Chondrocyte (in vitro differentiated cells): Measurements from ENCODE around the gene OR51B6. TPM values are rescaled to one million over a fixed set of nuclear protein-coding genes. Genes with fewer than 3 reads are reported as not detected.

Source experiments
- DNase-seq: peaks from one replicate; pipeline ENCODE4 v3.0.0; 2021; ENCODE audit warnings: mixed read lengths, low spot score
- H3K27ac Mint-ChIP-seq: one replicate; pipeline ENCODE4 v1.8.0; 2021; ENCODE audit warnings: mild to moderate bottlenecking, moderate library complexity, mixed read lengths; ENCODE audit not compliant: unreplicated experiment
- H3K27me3 Mint-ChIP-seq: 2 replicates; pipeline ENCODE4 v1.8.0; 2021; ENCODE audit warnings: low read depth, mixed read lengths
- H3K36me3 Mint-ChIP-seq: 2 replicates; pipeline ENCODE4 v1.8.0; 2021; ENCODE audit warnings: low read depth, mixed read lengths
- H3K4me1 Mint-ChIP-seq: 2 replicates; pipeline ENCODE4 v1.8.0; 2021; ENCODE audit warnings: low read depth, mild to moderate bottlenecking, mixed read lengths
- H3K4me3 Mint-ChIP-seq: one replicate; pipeline ENCODE4 v1.8.0; 2021; ENCODE audit warnings: mild to moderate bottlenecking, moderate library complexity, mixed read lengths; ENCODE audit not compliant: unreplicated experiment
- H3K9me3 Mint-ChIP-seq: 2 replicates; pipeline ENCODE4 v1.8.0; 2021; ENCODE audit warnings: low read depth, mixed read lengths
- total RNA-seq: library from RNA; stranded (reverse); gene quantifications from 3 replicates; pipeline ENCODE4 v1.2.1, GENCODE V29; 2021
- TF ChIP-seq, protein P1 (sequence below): fragments of 200-600 bp; sonication (generic); IDR thresholded peaks from 2 replicates; pipeline ENCODE4 v1.5.0; 2021; ENCODE audit warnings: antibody characterized with exemption, mild to moderate bottlenecking, moderate library complexity

Gene OR51B6
- total RNA-seq, 1 donor from 2014 or later, result not detected

DNA sequence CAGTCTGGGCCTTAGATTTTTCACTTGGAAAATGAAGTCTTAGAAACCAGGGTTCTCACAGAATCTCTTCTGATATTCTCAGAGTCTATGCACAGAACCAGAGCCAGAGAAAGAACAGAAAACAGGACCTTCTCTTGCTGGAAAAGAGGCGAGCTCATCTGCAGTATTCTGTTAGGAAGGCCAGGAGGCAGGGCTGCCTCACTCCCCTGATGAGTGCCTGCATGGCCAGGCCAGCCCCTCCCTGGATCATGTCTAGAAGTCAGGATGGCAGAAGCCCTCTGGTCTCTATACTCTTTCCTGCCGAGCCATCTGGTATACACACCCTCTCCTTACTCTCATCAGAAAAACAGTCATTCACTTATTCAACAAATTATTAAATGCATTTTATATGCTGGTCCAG is 33.0 kb downstream of the OR51B6 start:
- DNase-seq, result no peak
- Mint-ChIP-seq H3K27ac (no peak overlapping the region), H3K9me3 (no peaks in the 10 kb centered on the region), H3K27me3 (peaks cover 27% of the 10 kb centered on the region), H3K4me3 (no peak overlapping the region), H3K4me1 (no peaks in the 10 kb centered on the region), H3K36me3 (no peaks in the 10 kb centered on the region)
- TF ChIP-seq, protein P1, sequence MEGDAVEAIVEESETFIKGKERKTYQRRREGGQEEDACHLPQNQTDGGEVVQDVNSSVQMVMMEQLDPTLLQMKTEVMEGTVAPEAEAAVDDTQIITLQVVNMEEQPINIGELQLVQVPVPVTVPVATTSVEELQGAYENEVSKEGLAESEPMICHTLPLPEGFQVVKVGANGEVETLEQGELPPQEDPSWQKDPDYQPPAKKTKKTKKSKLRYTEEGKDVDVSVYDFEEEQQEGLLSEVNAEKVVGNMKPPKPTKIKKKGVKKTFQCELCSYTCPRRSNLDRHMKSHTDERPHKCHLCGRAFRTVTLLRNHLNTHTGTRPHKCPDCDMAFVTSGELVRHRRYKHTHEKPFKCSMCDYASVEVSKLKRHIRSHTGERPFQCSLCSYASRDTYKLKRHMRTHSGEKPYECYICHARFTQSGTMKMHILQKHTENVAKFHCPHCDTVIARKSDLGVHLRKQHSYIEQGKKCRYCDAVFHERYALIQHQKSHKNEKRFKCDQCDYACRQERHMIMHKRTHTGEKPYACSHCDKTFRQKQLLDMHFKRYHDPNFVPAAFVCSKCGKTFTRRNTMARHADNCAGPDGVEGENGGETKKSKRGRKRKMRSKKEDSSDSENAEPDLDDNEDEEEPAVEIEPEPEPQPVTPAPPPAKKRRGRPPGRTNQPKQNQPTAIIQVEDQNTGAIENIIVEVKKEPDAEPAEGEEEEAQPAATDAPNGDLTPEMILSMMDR, result no peak

DNA sequence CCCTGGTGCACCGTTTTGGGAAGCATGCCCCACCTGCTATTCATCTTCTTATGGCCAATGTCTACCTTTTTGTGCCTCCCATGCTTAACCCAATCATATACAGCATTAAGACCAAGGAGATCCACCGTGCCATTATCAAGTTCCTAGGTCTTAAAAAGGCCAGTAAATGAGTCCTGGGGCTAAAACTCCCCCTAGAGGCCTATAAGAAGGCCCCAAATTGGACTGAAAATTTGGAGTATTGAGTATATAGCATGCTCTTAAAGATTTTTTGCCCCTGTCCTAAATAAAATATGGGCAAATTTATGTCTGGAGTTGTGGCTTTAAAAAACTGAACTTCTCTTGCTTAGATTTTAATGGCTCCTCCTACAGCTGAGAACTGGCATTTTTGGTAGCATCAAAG is 38.9 kb downstream of the OR51B6 start:
- Mint-ChIP-seq H3K4me3 (no peak overlapping the region), H3K4me1 (no peaks in the 10 kb centered on the region), H3K27me3 (peaks cover 4% of the 10 kb centered on the region), H3K9me3 (no peaks in the 10 kb centered on the region), H3K27ac (no peak overlapping the region), H3K36me3 (no peaks in the 10 kb centered on the region)
- TF ChIP-seq, protein P1, result no peak
- no peak for DNase-seq

DNA sequence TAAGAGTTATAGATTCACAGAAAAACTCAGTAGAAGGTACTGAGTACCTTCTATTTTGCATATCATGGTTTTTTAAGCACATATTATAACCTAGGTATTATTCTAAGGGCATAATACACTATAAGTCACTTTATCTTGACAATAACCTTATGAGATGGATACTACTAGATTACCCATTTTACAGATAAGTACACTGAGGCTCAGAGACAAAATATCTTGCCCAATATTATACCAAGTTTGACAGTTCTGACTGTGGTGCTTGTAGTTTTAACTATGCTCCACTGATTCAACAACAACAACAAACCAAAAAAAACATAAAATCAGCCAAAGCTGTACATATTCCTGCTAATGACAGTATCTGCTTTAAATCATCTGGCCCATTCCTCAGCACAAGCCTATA is 42.8 kb downstream of the OR51B6 start:
- Mint-ChIP-seq H3K4me3 (no peak overlapping the region), H3K27me3 (peaks cover 17% of the 10 kb centered on the region), H3K4me1 (no peaks in the 10 kb centered on the region), H3K36me3 (no peaks in the 10 kb centered on the region), H3K27ac (no peak overlapping the region), H3K9me3 (no peaks in the 10 kb centered on the region)
- TF ChIP-seq, protein P1, result no peak
- no peak for DNase-seq

DNA sequence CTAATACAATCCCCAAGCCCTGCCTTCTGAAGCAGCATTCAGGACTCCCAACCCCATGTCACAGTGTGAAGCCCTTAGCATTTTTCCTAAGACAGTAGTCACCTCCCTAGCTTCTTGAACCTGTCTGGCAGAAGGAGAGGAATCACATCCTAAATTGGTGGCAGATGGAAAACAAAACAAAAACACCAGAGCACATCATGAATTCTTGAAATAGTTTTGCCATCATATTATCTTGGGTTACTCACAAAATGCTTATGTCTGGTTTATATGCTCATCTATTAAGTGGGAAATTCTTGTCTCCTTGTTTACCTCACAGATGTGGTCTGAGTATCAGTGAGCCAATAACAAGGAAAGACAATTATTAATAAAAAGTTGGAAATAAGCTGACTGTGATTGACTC is 47.6 kb downstream of the OR51B6 start:
- no peak overlapping the region for H3K4me3 Mint-ChIP-seq
- H3K27ac Mint-ChIP-seq, result no peak overlapping the region
- DNase-seq, result no peak
- H3K36me3 Mint-ChIP-seq, result no peaks in the 10 kb centered on the region
- H3K27me3 Mint-ChIP-seq, result peaks cover 26% of the 10 kb centered on the region
- no peaks in the 10 kb centered on the region for H3K4me1 Mint-ChIP-seq
- TF ChIP-seq, protein P1, result no peak
- no peaks in the 10 kb centered on the region for H3K9me3 Mint-ChIP-seq

Other genes with a start within 250 kb of the OR51B6 start
- gene OR52A5, start 213.2 kb upstream of the OR51B6 start, total RNA-seq, result not detected in 3 replicates
- not detected in 3 replicates for gene OR52A1, start 196.8 kb upstream of the OR51B6 start, total RNA-seq
- not detected in 3 replicates for gene OR51V1, start 150.8 kb upstream of the OR51B6 start, total RNA-seq
- not detected in 3 replicates for gene HBB, start 124.4 kb upstream of the OR51B6 start, total RNA-seq
- gene HBD, start 117.0 kb upstream of the OR51B6 start, total RNA-seq, result not detected in 3 replicates
- gene HBG1, start 101.7 kb upstream of the OR51B6 start, total RNA-seq, result not detected in 3 replicates
- gene HBG2, start 96.7 kb upstream of the OR51B6 start, total RNA-seq, result not detected in 3 replicates
- not detected in 3 replicates for gene HBE1, start 81.6 kb upstream of the OR51B6 start, total RNA-seq
- gene OR51B4, start 49.6 kb upstream of the OR51B6 start, total RNA-seq, result not detected in 3 replicates
- not detected in 3 replicates for gene OR51B2, start 27.2 kb upstream of the OR51B6 start, total RNA-seq
- 0.20 TPM in 1 of 3 replicates, not detected in the others for gene OR51B5, start 8.0 kb upstream of the OR51B6 start, total RNA-seq
- gene OR51M1, start 32.3 kb downstream of the OR51B6 start, total RNA-seq, result not detected in 3 replicates
- not detected in 3 replicates for gene OR51Q1, start 70.6 kb downstream of the OR51B6 start, total RNA-seq
- gene OR51I1, start 90.0 kb downstream of the OR51B6 start, total RNA-seq, result 0.46 TPM in 1 of 3 replicates, not detected in the others
- not detected in 3 replicates for gene OR51I2, start 97.8 kb downstream of the OR51B6 start, total RNA-seq
- not detected in 3 replicates for gene OR52D1, start 137.2 kb downstream of the OR51B6 start, total RNA-seq
- 0.13 to 0.31 TPM in 2 of 3 replicates, not detected in the other for gene UBQLN3, start 158.4 kb downstream of the OR51B6 start, total RNA-seq
- gene UBQLNL, start 165.2 kb downstream of the OR51B6 start, total RNA-seq, result 0.22 to 0.41 TPM (median 0.23 TPM) in 3 replicates
- 0.39 TPM in 1 of 3 replicates, not detected in the others for gene OR52H1, start 197.0 kb downstream of the OR51B6 start, total RNA-seq
- gene OR52B6, start 229.4 kb downstream of the OR51B6 start, total RNA-seq, result not detected in 3 replicates
- 1.5 to 2.3 TPM (median 2.1 TPM) in 3 replicates for gene TRIM6, start 245.1 kb downstream of the OR51B6 start, total RNA-seq